K562 (cell line): ENCODE measurements around the gene PSD2. TPM values are rescaled to one million over a fixed set of nuclear protein-coding genes. Genes with fewer than 3 reads are reported as not detected.

Experiments used
- ATAC-seq: fragments of 200-7000 bp; cut with Tn5 transposase; 3 replicates; pipeline ENCODE4 v1.9.1; 2020; ENCODE audit warnings: moderate library complexity
- BruUV-seq: library from RNA; stranded (reverse); fragments of 400-500 nt; replicated peaks from 2 replicates; lab custom pipeline; 2021; lab: Mats Ljungman, UMichigan
- CTCF ChIA-PET: fragments of 300-600 bp; formaldehyde crosslinking; extraction: SDS; loops from one replicate; lab custom pipeline; 2021; ENCODE audit warnings: low intra/inter-chr PET ratio; lab: Yijun Ruan, JAX
- POLR2A ChIA-PET: fragments of 300-600, 350-650 bp; sonication (Branson Sonifier 250); formaldehyde crosslinking; extraction: SDS; loops from one replicate; lab custom pipeline; 2021; ENCODE audit warnings: antibody characterized with exemption, inconsistent platforms; lab: Yijun Ruan, JAX
- DNase-seq, 4 experiments: peaks; one replicate each; pipeline versions ENCODE4 v3.0.0 to v3.0.0-alpha.2; 2011 to 2018; ENCODE audit warnings: low spot score in 3 of 4, mixed read lengths in 3 of 4; ENCODE audit errors: extremely low read depth in 1 of 4
- FAIRE-seq: peaks from 2 replicates; lab custom pipeline; 2011; peaks lifted over from hg19 to GRCh38; lab: Jason Lieb, UNC
- H2AFZ ChIP-seq: 2 replicates; pipeline ENCODE4 v1.6.0; 2011; ENCODE audit warnings: low read depth, low read length, control low read depth, inconsistent platforms
- H3K27ac ChIP-seq: fragments of 200-600 bp; 3 replicates; pipeline ENCODE4 v1.8.0; 2011; ENCODE audit warnings: low read depth, mild to moderate bottlenecking, control low read depth, inconsistent platforms, low read length, moderate library complexity, mixed read lengths; ENCODE audit errors: extremely low read depth
- H3K27me3 ChIP-seq, 2 experiments: fragments of 300-600 bp in 1 of 2; 2 replicates in 1 of 2; 3 replicates in 1 of 2; pipeline versions ENCODE4 v1.6.0 to v1.8.0; 2011; ENCODE audit warnings: inconsistent platforms in 2 of 2, low read length in 2 of 2, mild to moderate bottlenecking in 1 of 2, mixed read lengths in 1 of 2, moderate library complexity in 1 of 2; ENCODE audit not compliant: control insufficient read depth in 2 of 2, insufficient read depth in 2 of 2
- H3K36me3 ChIP-seq: fragments of 300-600 bp; 3 replicates; pipeline ENCODE4 v1.8.0; 2011; ENCODE audit warnings: mild to moderate bottlenecking, low read length, inconsistent platforms; ENCODE audit not compliant: control insufficient read depth, insufficient read depth
- H3K4me1 ChIP-seq, 2 experiments: fragments of 200-600 bp in 1 of 2; replicated peaks in 1 of 2; 2 replicates in 1 of 2; 3 replicates in 1 of 2; pipeline versions ENCODE4 v1.5.1 to v1.8.0; 2011; ENCODE audit warnings: inconsistent platforms in 2 of 2, low read length in 2 of 2, mild to moderate bottlenecking in 1 of 2, mixed read lengths in 1 of 2, moderate library complexity in 1 of 2; ENCODE audit not compliant: control insufficient read depth in 2 of 2, insufficient read depth in 2 of 2
- H3K4me2 ChIP-seq: 2 replicates; pipeline ENCODE4 v1.6.1; 2011; ENCODE audit warnings: low read length, control low read depth, inconsistent platforms, mixed read lengths; ENCODE audit not compliant: insufficient read depth
- H3K4me3 ChIP-seq: fragments of 200-600 bp; sonication (generic), shearing (Covaris generic); 2 replicates; pipeline ENCODE4 v1.5.1; 2016; ENCODE audit warnings: control low read depth, inconsistent platforms
- H3K79me2 ChIP-seq: fragments of 200-600 bp; 3 replicates; pipeline ENCODE4 v1.8.0; 2011; ENCODE audit warnings: low read length, inconsistent platforms; ENCODE audit not compliant: control insufficient read depth, insufficient read depth
- H3K9ac ChIP-seq, 2 experiments: 2 replicates each; pipeline versions ENCODE4 v1.6.0 to v1.6.1; 2011; ENCODE audit warnings: low read depth in 2 of 2, low read length in 2 of 2, control low read depth in 1 of 2, inconsistent platforms in 1 of 2, mild to moderate bottlenecking in 1 of 2, mixed read lengths in 1 of 2; ENCODE audit not compliant: insufficient read depth in 1 of 2
- H3K9me1 ChIP-seq: one replicate; pipeline ENCODE4 v1.6.0; 2011; ENCODE audit warnings: inconsistent platforms, mild to moderate bottlenecking, low read length, moderate library complexity; ENCODE audit not compliant: control insufficient read depth, insufficient read depth
- H3K9me3 ChIP-seq: replicated peaks from 2 replicates; pipeline ENCODE4 v1.5.1; 2011; ENCODE audit warnings: low read depth, low read length, inconsistent platforms; ENCODE audit not compliant: control insufficient read depth, insufficient read depth
- H4K20me1 ChIP-seq: replicated peaks from 2 replicates; pipeline ENCODE4 v1.6.1; 2011; ENCODE audit warnings: low read length, inconsistent platforms, mixed read lengths; ENCODE audit not compliant: control insufficient read depth, insufficient read depth
- CBFA2T2 ChIP-seq: fragments of 450-650 bp; conservative IDR thresholded peaks from 2 replicates; pipeline ENCODE4 v1.6.1; 2017; ENCODE audit warnings: mild to moderate bottlenecking
- GABPB1 ChIP-seq: sonication (generic); formaldehyde crosslinking; IDR thresholded peaks from 2 replicates; pipeline ENCODE4 v1.8.0; 2022; ENCODE audit warnings: mild to moderate bottlenecking, missing genetic modification reagents
- HNRNPK ChIP-seq: fragments of 200-400 bp; formaldehyde crosslinking; IDR thresholded peaks from one replicate; pipeline ENCODE4 v1.6.1; 2018; ENCODE audit warnings: mild to moderate bottlenecking, low read depth, low read length; ENCODE audit not compliant: poor library complexity, severe bottlenecking
- RFX1 ChIP-seq: fragments of 450-650 bp; IDR thresholded peaks from 2 replicates; pipeline ENCODE4 v1.6.1; 2016; ENCODE audit warnings: mild to moderate bottlenecking, moderate library complexity
- ZNF124 ChIP-seq: sonication (generic); formaldehyde crosslinking; IDR thresholded peaks from 2 replicates; pipeline ENCODE4 v1.8.1; 2022; ENCODE audit warnings: missing genetic modification reagents
- ZNF76 ChIP-seq: fragments of 250-450 bp; sonication (Bioruptor Pico); IDR thresholded peaks from 2 replicates; pipeline ENCODE4 v1.4.0; 2020; ENCODE audit warnings: mild to moderate bottlenecking, moderate library complexity, borderline replicate concordance
- WGBS: fragments of 100-300 bp; shearing (Covaris generic); methylation state at CpG from one replicate; pipeline ENCODE4 v1.1.6; 2016; ENCODE audit warnings: low coverage, mixed read lengths; ENCODE audit not compliant: insufficient coverage; ENCODE audit errors: missing lambda C conversion rate; 5-methylcytosine and 5-hydroxymethylcytosine counted together
- in situ Hi-C: fragments of 300-500 bp; cut with MboI; formaldehyde crosslinking; loops from 4 replicates; pipeline ENCODE4 v1.15.0; 2018; ENCODE audit warnings: inconsistent platforms, mixed read lengths
- intact Hi-C: fragments of 100-400 bp; cut with micrococcal nuclease; formaldehyde crosslinking; loops from 2 replicates; pipeline ENCODE4 v1.14.2; 2022
- polyA plus RNA-seq, 8 experiments: library from polyadenylated mRNA; depleted of rRNA in 4 of 8; stranded (reverse) in 5 of 8; unstranded in 3 of 8; fragments of >200 nt; fragmentation: Nextera tagmentation in 2 of 8; fragmentation: Illumina TruSeq in 1 of 8; extraction: Ambion mirVana in 2 of 8; extraction: Trizol in 1 of 8; gene quantifications; 2 replicates each; pipeline versions ENCODE4 v1.2.1 to v1.2.3, GENCODE V29; 2011 to 2014; ENCODE audit warnings: inconsistent platforms in 1 of 8, missing spikeins in 1 of 8
- total RNA-seq, 7 experiments: library from RNA; depleted of rRNA in 6 of 7; stranded (reverse); fragments of >200 nt in 6 of 7; fragmentation: Illumina TruSeq in 2 of 7; extraction: Trizol in 2 of 7; gene quantifications; 2 replicates each; pipeline versions ENCODE4 v1.2.1 to v1.2.3, GENCODE V29; 2011 to 2021; ENCODE audit warnings: low replicate concordance in 1 of 7

The PSD2 gene
- total and polyA plus RNA-seq, 9 of the 15 experiments (the other 6 are each of a cell fraction or from before 2014, with no cell fraction given) = 0.01 to 0.09 (median 0.04) TPM; not detected in 4

DNA sequence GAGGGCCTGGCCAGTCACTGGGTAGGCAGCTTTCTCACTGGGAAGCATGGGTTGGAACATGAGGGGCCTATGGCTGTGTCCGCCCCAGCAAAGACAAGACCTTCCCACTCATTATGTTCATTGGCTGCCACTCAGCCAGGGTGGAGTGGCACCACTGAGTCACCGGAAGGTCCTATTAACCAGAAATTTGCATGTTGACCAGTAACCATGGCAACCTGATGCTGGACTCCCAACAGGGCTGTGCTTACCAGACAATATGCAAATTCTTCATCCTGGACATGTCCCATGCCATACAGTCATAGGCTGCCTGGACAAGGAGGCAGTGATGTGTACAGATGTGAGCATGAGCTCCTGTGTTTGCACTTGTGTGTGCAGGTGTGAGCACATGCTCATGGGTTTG, 66.7 kb downstream of the PSD2 start:
- intact Hi-C loops (loop anchor here (5.0 kb wide), 1 partner anchor 225 kb away; no protein-coding TSS in a partner anchor), in situ Hi-C loops (no loop called here)
- Histone ChIP-seq H3K27ac (no peak overlapping the region), H2AFZ (no peak overlapping the region), H3K4me3 (no peak overlapping the region), H3K9ac (no peak overlapping the region), H4K20me1 (0 out of 2 replicates have a peak, but pooled peaks cover 2% of the 10 kb centered on the region), H3K36me3 (no peaks in the 10 kb centered on the region), H3K4me2 (no peak overlapping the region), H3K27me3 (peaks cover 0 to 40% of the 10 kb centered on the region in 2 experiments; a peak in 3 of 5 replicates), H3K9me3 (no peaks in the 10 kb centered on the region), H3K9me1 (no peaks in the 10 kb centered on the region), H3K79me2 (no peaks in the 10 kb centered on the region), H3K4me1 (no peaks in the 10 kb centered on the region)
- WGBS = 0% methylated on average over 2 of the region's 2 CpGs
- DNase-seq (peak in 1 of 4 experiments; percentile 20), FAIRE-seq (peak; percentile 69), ATAC-seq (peak; percentile 58)
- ChIA-PET CTCF (interaction anchor here (2.7 kb wide), 1 partner anchor 75 kb away, joined by 23 read pairs; no protein-coding TSS in a partner anchor), POLR2A (interaction anchor here (1.0 to 1.3 kb wide), 3 partner anchors 10 to 19 kb away, joined by 3 to 4 read pairs (median 3); no protein-coding TSS in a partner anchor)
- BruUV-seq = no TSS peak
- TF ChIP-seq RFX1 (peak; percentile 92), ZNF124 (no peak), GABPB1 (CRISPR knock-in tag) (no peak), CBFA2T2 (no peak), HNRNPK (no peak)

DNA sequence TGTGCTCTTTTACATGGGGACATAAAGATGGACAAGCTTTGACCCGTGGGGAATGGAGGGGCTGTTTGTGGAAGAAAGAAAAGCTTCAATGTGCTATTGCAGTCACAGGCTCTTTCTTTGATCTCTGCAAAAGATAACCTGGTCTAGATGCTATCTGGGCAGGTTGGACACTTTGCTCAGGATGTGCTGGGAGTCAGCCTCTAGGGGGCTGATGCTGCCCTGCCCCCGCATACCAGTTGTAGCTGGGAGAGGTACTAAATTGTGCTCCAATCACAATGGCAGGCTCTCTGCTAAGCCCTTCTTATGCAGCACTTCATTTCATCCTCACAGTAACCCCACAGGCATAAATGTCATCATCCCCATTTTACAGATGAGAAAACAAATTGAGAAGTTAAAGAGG, 67.2 kb downstream of the PSD2 start:
- WGBS = 0% methylated on average over 2 of the region's 2 CpGs
- no peak for ATAC-seq
- H3K27me3 ChIP-seq = peaks cover 0 to 39% of the 10 kb centered on the region in 2 experiments; a peak in 3 of 5 replicates
- H3K27ac ChIP-seq = no peak overlapping the region
- no peaks in the 10 kb centered on the region for H3K9me1 ChIP-seq
- BruUV-seq = no TSS peak
- ChIA-PET POLR2A (interaction anchor here (0.5 to 1.3 kb wide), 2 partner anchors 10 to 545 kb away, joined by 4 to 5 read pairs; no protein-coding TSS in a partner anchor), CTCF (interaction anchor here (2.7 kb wide), 1 partner anchor 75 kb away, joined by 23 read pairs; no protein-coding TSS in a partner anchor)
- H3K36me3 ChIP-seq = no peaks in the 10 kb centered on the region
- FAIRE-seq = no peak
- in situ Hi-C loops = no loop called here
- intact Hi-C loops = loop anchor here (5.0 kb wide), 1 partner anchor 226 kb away; no protein-coding TSS in a partner anchor
- H4K20me1 ChIP-seq = 0 out of 2 replicates have a peak, but pooled peaks cover 2% of the 10 kb centered on the region
- H3K9ac ChIP-seq = no peak overlapping the region
- DNase-seq = peak in 1 of 4 experiments; percentile 34
- H3K4me1 ChIP-seq = no peaks in the 10 kb centered on the region
- H3K79me2 ChIP-seq = no peaks in the 10 kb centered on the region
- no peak overlapping the region for H2AFZ ChIP-seq
- H3K4me3 ChIP-seq = no peak overlapping the region
- no peaks in the 10 kb centered on the region for H3K9me3 ChIP-seq
- no peak overlapping the region for H3K4me2 ChIP-seq
- no peak for TF ChIP-seq ZNF76 (CRISPR knock-in tag)
